ENCODE results near the gene IL27RA. TPM values are rescaled to one million over a fixed set of nuclear protein-coding genes. Genes with fewer than 3 reads are reported as not detected.
"Not testable (repeated sequence)": the region's sequence is repeated elsewhere in the genome, so short reads cannot be mapped to it uniquely, and the experiment has no call there.

IL27RA gene
- total RNA-seq, 2 experiments from 2014 or later = 5.2 to 9.0 TPM

DNA sequence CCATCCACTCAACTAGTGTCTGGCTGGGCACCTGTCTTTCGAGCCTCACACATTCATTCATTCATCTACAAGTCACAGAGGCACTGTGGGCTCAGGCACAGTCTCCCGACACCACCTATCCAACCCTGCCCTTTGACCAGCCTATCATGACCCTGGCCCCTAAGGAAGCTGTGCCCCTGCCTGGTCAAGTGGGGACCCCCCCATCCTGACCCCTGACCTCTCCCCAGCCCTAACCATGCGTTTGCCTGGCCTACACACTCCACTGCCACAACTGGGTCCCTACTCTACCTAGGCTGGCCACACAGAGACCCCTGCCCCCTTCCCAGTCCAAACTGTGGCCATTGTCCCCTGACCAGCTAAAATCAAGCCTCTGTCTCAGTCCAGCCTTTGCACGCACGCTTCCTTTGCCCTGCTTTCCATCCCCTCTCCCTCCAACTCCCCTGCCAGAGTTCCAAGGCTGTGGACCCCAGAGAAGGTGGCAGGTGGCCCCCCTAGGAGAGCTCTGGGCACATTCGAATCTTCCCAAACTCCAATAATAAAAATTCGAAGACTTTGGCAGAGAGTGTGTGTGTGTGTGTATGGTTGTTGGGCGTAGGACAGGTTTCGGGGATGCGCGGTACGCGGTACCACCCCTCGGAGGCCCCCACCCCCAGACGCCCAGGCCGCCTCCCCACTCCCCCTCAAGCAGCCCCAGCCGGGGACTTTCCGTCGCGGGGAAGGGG, 404 bp upstream of the IL27RA start:
- H3K4me2 ChIP-seq (ENCODE audit: low read length) = peak overlapping the region; percentile 75
- H4K20me1 ChIP-seq (ENCODE audit: insufficient read depth, low read length) = no peaks in the 10 kb centered on the region
- H3K79me2 ChIP-seq (ENCODE audit: insufficient read depth, low read depth, low read length) = no peaks in the 10 kb centered on the region
- peak overlapping the region; percentile 71 for H3K4me3 ChIP-seq (ENCODE audit: low read depth, low read length, poor library complexity, severe bottlenecking)
- TF ChIP-seq CTCF (conservative IDR thresholded peaks at IDR 0.05; ENCODE audit: low read length) (no peak), EZH2phosphoT487 (IDR thresholded peaks at IDR 0.05; ENCODE audit: borderline replicate concordance, low read depth, low read length) (no peak)
- no peaks in the 10 kb centered on the region for H3K36me3 ChIP-seq (ENCODE audit: insufficient read depth, low read length)
- POLR2A ChIA-PET = interaction anchor here (0.7 to 1.4 kb wide), 5 partner anchors 10 to 149 kb away, joined by 3 to 7 read pairs (median 3); no protein-coding TSS in a partner anchor
- H3K4me1 ChIP-seq (ENCODE audit: insufficient read depth, low read length, poor library complexity, severe bottlenecking) = peaks cover 14% of the 10 kb centered on the region
- H2AFZ ChIP-seq (ENCODE audit: low read length) = peak overlapping the region; percentile 68; the same call in 1 of the 2 replicates
- H3K9me2 ChIP-seq (ENCODE audit: insufficient read depth, low read length) = no peaks in the 10 kb centered on the region
- BruUV-seq (replicated peaks) = no TSS peak
- H3K27ac ChIP-seq (ENCODE audit: low read depth, low read length, poor library complexity, severe bottlenecking) = peak overlapping the region; percentile 45
- H3K9me3 ChIP-seq (ENCODE audit: low read length) = no peaks in the 10 kb centered on the region
- intact Hi-C loops (cut with micrococcal nuclease; ENCODE audit: unreplicated experiment) = loop anchor here (5.0 kb wide), 2 partner anchors 79 to 129 kb away; partner anchors contain the start of gene DCAF15
- CTCF ChIA-PET (ENCODE audit: unreplicated experiment) = interaction anchor here (0.7 to 1.4 kb wide), 2 partner anchors 9 to 27 kb away, joined by 3 to 4 read pairs; no protein-coding TSS in a partner anchor
- DNase-seq (ENCODE audit: low spot score) = no peak

DNA sequence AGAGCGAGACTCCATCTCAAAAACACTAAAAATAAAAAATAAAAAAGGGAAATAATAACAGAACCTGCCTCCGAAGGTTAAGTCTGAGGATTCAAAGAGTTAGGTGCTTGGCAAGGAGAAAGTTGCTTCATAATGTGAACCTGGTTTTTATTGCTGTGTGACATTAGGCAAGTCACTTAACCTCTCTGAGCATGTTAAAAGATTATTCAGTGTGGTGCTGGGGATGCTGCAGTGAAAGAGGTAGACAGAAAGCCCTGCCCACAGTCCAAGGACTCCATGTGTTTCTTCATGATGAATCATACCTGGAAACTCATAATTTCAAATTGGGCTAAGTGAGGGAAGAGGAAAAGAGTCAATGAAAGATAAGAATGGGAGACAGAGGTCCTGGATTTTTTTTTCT, 2.4 kb downstream of the IL27RA start:
- POLR2A ChIA-PET = no interaction called here
- no peaks in the 10 kb centered on the region for H3K9me2 ChIP-seq (ENCODE audit: insufficient read depth, low read length)
- no peak overlapping the region for H2AFZ ChIP-seq (ENCODE audit: low read length)
- no peak for DNase-seq (ENCODE audit: low spot score)
- H3K4me1 ChIP-seq (ENCODE audit: insufficient read depth, low read length, poor library complexity, severe bottlenecking) = peaks cover 7% of the 10 kb centered on the region
- intact Hi-C loops (cut with micrococcal nuclease; ENCODE audit: unreplicated experiment) = loop anchor here (5.0 kb wide), 2 partner anchors 82 to 132 kb away; partner anchors contain the start of gene DCAF15
- no peak overlapping the region for H3K4me3 ChIP-seq (ENCODE audit: low read depth, low read length, poor library complexity, severe bottlenecking)
- H3K9me3 ChIP-seq (ENCODE audit: low read length) = no peaks in the 10 kb centered on the region
- no TSS peak for BruUV-seq (replicated peaks)
- no peaks in the 10 kb centered on the region for H3K36me3 ChIP-seq (ENCODE audit: insufficient read depth, low read length)
- H4K20me1 ChIP-seq (ENCODE audit: insufficient read depth, low read length) = no peaks in the 10 kb centered on the region
- no peak for TF ChIP-seq CTCF (conservative IDR thresholded peaks at IDR 0.05; ENCODE audit: low read length)
- TF ChIP-seq EZH2phosphoT487 (IDR thresholded peaks at IDR 0.05; ENCODE audit: borderline replicate concordance, low read depth, low read length) = no peak
- no peaks in the 10 kb centered on the region for H3K79me2 ChIP-seq (ENCODE audit: insufficient read depth, low read depth, low read length)
- CTCF ChIA-PET (ENCODE audit: unreplicated experiment) = no interaction called here
- no peak overlapping the region for H3K4me2 ChIP-seq (ENCODE audit: low read length)
- no peak overlapping the region for H3K27ac ChIP-seq (ENCODE audit: low read depth, low read length, poor library complexity, severe bottlenecking)

DNA sequence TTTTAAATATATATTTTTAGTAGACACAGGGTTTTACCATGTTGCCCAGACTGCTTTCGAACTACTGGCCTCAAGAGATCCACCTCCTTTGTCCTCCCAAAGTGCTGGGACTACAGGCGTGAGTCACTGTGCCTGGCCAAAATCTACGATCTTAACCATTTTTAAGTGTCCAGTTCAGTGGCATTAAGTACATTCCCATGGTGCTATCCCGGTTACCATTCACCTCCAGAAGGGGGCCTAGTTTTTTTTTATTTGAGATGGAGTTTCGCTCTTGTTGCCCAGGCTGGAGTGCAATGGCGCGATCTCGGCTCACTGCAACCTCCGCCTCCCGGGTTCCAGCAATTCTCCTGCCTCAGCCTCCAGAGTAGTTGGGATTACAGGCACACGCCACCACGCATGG, 3.6 kb downstream of the IL27RA start:
- H3K79me2 ChIP-seq (ENCODE audit: insufficient read depth, low read depth, low read length); H4K20me1 ChIP-seq (ENCODE audit: insufficient read depth, low read length); CTCF ChIA-PET (ENCODE audit: unreplicated experiment); H3K9me3 ChIP-seq (ENCODE audit: low read length); H3K27ac ChIP-seq (ENCODE audit: low read depth, low read length, poor library complexity, severe bottlenecking); H3K4me2 ChIP-seq (ENCODE audit: low read length); H3K4me3 ChIP-seq (ENCODE audit: low read depth, low read length, poor library complexity, severe bottlenecking); BruUV-seq (replicated peaks); H3K9me2 ChIP-seq (ENCODE audit: insufficient read depth, low read length); H3K36me3 ChIP-seq (ENCODE audit: insufficient read depth, low read length); H2AFZ ChIP-seq (ENCODE audit: low read length); POLR2A ChIA-PET; H3K4me1 ChIP-seq (ENCODE audit: insufficient read depth, low read length, poor library complexity, severe bottlenecking); intact Hi-C loops (cut with micrococcal nuclease; ENCODE audit: unreplicated experiment); DNase-seq (ENCODE audit: low spot score): not testable (repeated sequence)
- 0 out of 2 replicates have a peak, but pooled peaks have one; percentile 31 for TF ChIP-seq CTCF (conservative IDR thresholded peaks at IDR 0.05; ENCODE audit: low read length)

Data from OCI-LY7 (cell line).